Neural progenitor cell (in vitro differentiated cells): ENCODE data around the gene TMEM179. TPM values are rescaled to one million over a fixed set of nuclear protein-coding genes. Genes with fewer than 3 reads are reported as not detected.

Source experiments
- DNase-seq: peaks from one replicate; pipeline ENCODE4 v3.0.0-alpha.2; 2016; ENCODE audit warnings: low spot score
- H2AFZ ChIP-seq: fragments of 200-600 bp; sonication (generic); replicated peaks from 2 replicates; pipeline ENCODE4 v1.6.1; 2016; ENCODE audit warnings: antibody characterized with exemption
- H3F3A ChIP-seq: fragments of 200-600 bp; sonication (generic); 2 replicates; pipeline ENCODE4 v1.6.1; 2016; ENCODE audit warnings: antibody characterized with exemption, low read depth
- H3K27ac ChIP-seq: fragments of 200-600 bp; sonication (generic); 2 replicates; pipeline ENCODE4 v1.5.1; 2016; ENCODE audit warnings: mild to moderate bottlenecking
- H3K27me3 ChIP-seq: fragments of 200-600 bp; sonication (generic); 2 replicates; pipeline ENCODE4 v1.6.1; 2016; ENCODE audit warnings: mild to moderate bottlenecking, moderate library complexity
- H3K36me3 ChIP-seq: fragments of 200-600 bp; sonication (generic); 2 replicates; pipeline ENCODE4 v1.5.1; 2016
- H3K4me1 ChIP-seq: fragments of 200-600 bp; sonication (generic); 2 replicates; pipeline ENCODE4 v1.6.1; 2016; ENCODE audit warnings: mixed run types
- H3K4me2 ChIP-seq: fragments of 200-600 bp; sonication (generic); 2 replicates; pipeline ENCODE4 v1.6.1; 2016
- H3K4me3 ChIP-seq: fragments of 200-600 bp; sonication (generic); 2 replicates; pipeline ENCODE4 v1.5.1; 2016
- H3K79me2 ChIP-seq: fragments of 200-600 bp; sonication (generic); 2 replicates; pipeline ENCODE4 v1.6.1; 2016; ENCODE audit warnings: low read depth
- H3K9ac ChIP-seq: fragments of 200-600 bp; sonication (generic); 2 replicates; pipeline ENCODE4 v1.6.1; 2016
- H3K9me3 ChIP-seq: fragments of 200-600 bp; sonication (generic); 2 replicates; pipeline ENCODE4 v1.5.1; 2016; ENCODE audit warnings: low read depth
- H4K20me1 ChIP-seq: fragments of 200-600 bp; sonication (generic); 2 replicates; pipeline ENCODE4 v1.6.1; 2016; ENCODE audit warnings: low read depth
- H3K27ac Mint-ChIP-seq: 3 replicates; pipeline ENCODE4 v1.8.0; 2021; ENCODE audit warnings: mixed read lengths
- H3K27me3 Mint-ChIP-seq: 2 replicates; pipeline ENCODE4 v1.8.0; 2022; ENCODE audit warnings: low read depth, mild to moderate bottlenecking, inconsistent platforms, moderate library complexity, mixed read lengths; ENCODE audit not compliant: insufficient read depth
- H3K36me3 Mint-ChIP-seq: 3 replicates; pipeline ENCODE4 v1.8.0; 2021; ENCODE audit warnings: mixed read lengths
- H3K4me1 Mint-ChIP-seq: 3 replicates; pipeline ENCODE4 v1.8.0; 2021; ENCODE audit warnings: mixed read lengths
- H3K4me3 Mint-ChIP-seq: 3 replicates; pipeline ENCODE4 v1.8.0; 2021; ENCODE audit warnings: mild to moderate bottlenecking, moderate library complexity, mixed read lengths
- H3K9me3 Mint-ChIP-seq: 3 replicates; pipeline ENCODE4 v1.8.0; 2020; ENCODE audit warnings: mixed read lengths
- CTCF ChIP-seq: fragments of 200-600 bp; sonication (generic); IDR thresholded peaks from 2 replicates; pipeline ENCODE4 v1.5.1; 2017; ENCODE audit warnings: antibody characterized with exemption, mild to moderate bottlenecking
- EZH2 ChIP-seq: fragments of 200-600 bp; sonication (generic); IDR thresholded peaks from 2 replicates; pipeline ENCODE4 v1.6.1; 2017; ENCODE audit warnings: antibody characterized with exemption, mild to moderate bottlenecking, moderate library complexity
- EZH2phosphoT487 ChIP-seq: fragments of 200-600 bp; sonication (generic); IDR thresholded peaks from 2 replicates; pipeline ENCODE4 v1.6.1; 2017; ENCODE audit warnings: antibody characterized with exemption
- total RNA-seq: library from RNA; depleted of rRNA; stranded (reverse); fragments of >200 nt; gene quantifications from 2 replicates; pipeline ENCODE4 v1.2.3, GENCODE V29; 2015; ENCODE audit warnings: low replicate concordance

Gene TMEM179
- total RNA-seq, 1 donor from 2014 or later, result 0.77 TPM

DNA sequence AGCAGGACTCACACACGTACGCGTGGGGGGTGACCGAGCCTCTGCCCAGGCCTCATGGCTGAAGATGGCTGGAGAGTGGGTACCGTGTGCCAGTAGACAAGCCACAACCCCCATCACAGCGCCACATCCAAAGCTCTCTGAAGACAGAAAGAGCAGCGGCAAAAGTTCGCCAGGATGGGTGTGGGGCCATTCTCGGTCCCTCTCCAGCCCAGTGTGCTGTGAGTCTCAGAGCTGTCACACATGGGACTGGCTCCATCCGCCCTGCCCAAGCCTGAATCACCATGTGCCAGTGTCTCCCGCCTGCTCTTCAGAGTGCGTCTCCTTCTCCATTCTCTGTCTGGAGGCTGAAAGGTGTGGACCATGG is 5.7 kb downstream of the TMEM179 start:
- no peak overlapping the region for H3K4me3 Mint-ChIP-seq
- no peak for DNase-seq

GRCh38 chr14:104598039-104598909 is 6.3 kb downstream of the TMEM179 start:
- Mint-ChIP-seq H3K27ac (no peak overlapping the region), H3K4me3 (no peak overlapping the region), H3K9me3 (no peaks in the 10 kb centered on the region), H3K4me1 (peaks cover 20% of the 10 kb centered on the region), H3K27me3 (peaks cover 20% of the 10 kb centered on the region), H3K36me3 (no peaks in the 10 kb centered on the region)
- Histone ChIP-seq H3F3A (no peaks in the 10 kb centered on the region), H3K9ac (no peak overlapping the region), H3K4me1 (peaks cover 8% of the 10 kb centered on the region), H3K79me2 (no peaks in the 10 kb centered on the region), H3K27ac (no peak overlapping the region), H2AFZ (no peak overlapping the region), H4K20me1 (peaks cover 7% of the 10 kb centered on the region), H3K4me3 (no peak overlapping the region), H3K27me3 (no peaks in the 10 kb centered on the region), H3K4me2 (no peak overlapping the region), H3K36me3 (no peaks in the 10 kb centered on the region), H3K9me3 (no peaks in the 10 kb centered on the region)
- no peak for TF ChIP-seq EZH2
- no peak for DNase-seq

More for the DNA sequence above, 5.7 kb downstream of the TMEM179 start:
- peaks cover 10% of the 10 kb centered on the region for H4K20me1 ChIP-seq
- no peak overlapping the region for H3K4me2 ChIP-seq
- H3F3A ChIP-seq, result no peaks in the 10 kb centered on the region
- no peaks in the 10 kb centered on the region for H3K9me3 ChIP-seq
- H3K27ac ChIP-seq, result no peak overlapping the region
- Mint-ChIP-seq H3K27ac (no peak overlapping the region), H3K27me3 (peaks cover 20% of the 10 kb centered on the region), H3K4me1 (peaks cover 18% of the 10 kb centered on the region), H3K36me3 (no peaks in the 10 kb centered on the region), H3K9me3 (no peaks in the 10 kb centered on the region)
- no peaks in the 10 kb centered on the region for H3K36me3 ChIP-seq
- H3K4me3 ChIP-seq, result no peak overlapping the region
- no peak for TF ChIP-seq EZH2phosphoT487
- no peak for TF ChIP-seq CTCF
- TF ChIP-seq EZH2, result no peak
- H2AFZ ChIP-seq, result no peak overlapping the region
- H3K27me3 ChIP-seq, result peaks cover 4% of the 10 kb centered on the region
- no peak overlapping the region for H3K9ac ChIP-seq
- H3K79me2 ChIP-seq, result no peaks in the 10 kb centered on the region
- H3K4me1 ChIP-seq, result peaks cover 10% of the 10 kb centered on the region

GRCh38 chr14:104597576-104597975 is 7.0 kb downstream of the TMEM179 start:
- Mint-ChIP-seq H3K36me3 (no peaks in the 10 kb centered on the region), H3K4me1 (peaks cover 20% of the 10 kb centered on the region), H3K9me3 (no peaks in the 10 kb centered on the region), H3K27ac (no peak overlapping the region), H3K4me3 (no peak overlapping the region), H3K27me3 (peaks cover 20% of the 10 kb centered on the region)
- H3K27ac ChIP-seq, result no peak overlapping the region
- no peaks in the 10 kb centered on the region for H3K27me3 ChIP-seq
- H3K9me3 ChIP-seq, result no peaks in the 10 kb centered on the region
- H4K20me1 ChIP-seq, result peaks cover 7% of the 10 kb centered on the region
- no peaks in the 10 kb centered on the region for H3F3A ChIP-seq
- H3K4me2 ChIP-seq, result no peak overlapping the region
- no peak overlapping the region for H3K9ac ChIP-seq
- H3K4me3 ChIP-seq, result no peak overlapping the region
- H3K4me1 ChIP-seq, result peaks cover 8% of the 10 kb centered on the region
- H3K36me3 ChIP-seq, result no peaks in the 10 kb centered on the region
- DNase-seq, result no peak
- no peak overlapping the region for H2AFZ ChIP-seq
- TF ChIP-seq CTCF (no peak), EZH2phosphoT487 (no peak), EZH2 (no peak)
- H3K79me2 ChIP-seq, result no peaks in the 10 kb centered on the region

DNA sequence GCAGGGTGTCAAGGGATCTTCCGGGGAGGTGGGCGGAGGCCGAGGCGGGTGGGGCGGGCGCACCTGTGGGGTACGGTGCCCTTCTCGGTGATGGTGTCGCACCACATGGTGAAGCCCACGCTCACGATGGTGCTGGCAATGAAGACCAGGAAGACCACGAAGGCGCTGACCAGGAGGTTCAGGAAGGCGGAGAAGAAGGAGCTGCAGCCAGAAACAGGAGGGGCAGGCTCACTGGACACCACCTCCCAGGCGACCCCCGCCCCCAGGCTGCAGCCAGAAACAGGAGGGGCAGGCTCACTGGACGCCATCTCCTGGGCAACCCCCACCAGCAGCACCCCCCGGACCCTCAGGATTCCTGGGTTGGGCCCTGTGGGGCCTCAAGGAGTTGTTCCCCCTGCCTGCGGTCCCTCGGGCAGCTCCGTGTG is 7.6 kb downstream of the TMEM179 start:
- H3K27ac Mint-ChIP-seq, result peak overlapping the region; percentile 25
- no peaks in the 10 kb centered on the region for H3K27me3 ChIP-seq
- no peaks in the 10 kb centered on the region for H3F3A ChIP-seq
- H4K20me1 ChIP-seq, result peaks cover 7% of the 10 kb centered on the region
- H3K36me3 Mint-ChIP-seq, result no peaks in the 10 kb centered on the region
- no peak for DNase-seq
- H3K4me3 ChIP-seq, result no peak overlapping the region
- H3K4me2 ChIP-seq, result no peak overlapping the region
- peaks cover 25% of the 10 kb centered on the region for H3K4me1 Mint-ChIP-seq
- H3K9ac ChIP-seq, result no peak overlapping the region
- H3K4me1 ChIP-seq, result peaks cover 8% of the 10 kb centered on the region
- H2AFZ ChIP-seq, result no peak overlapping the region
- no peaks in the 10 kb centered on the region for H3K9me3 Mint-ChIP-seq
- H3K4me3 Mint-ChIP-seq, result no peak overlapping the region
- H3K79me2 ChIP-seq, result no peaks in the 10 kb centered on the region
- H3K27me3 Mint-ChIP-seq, result peaks cover 26% of the 10 kb centered on the region
- no peaks in the 10 kb centered on the region for H3K36me3 ChIP-seq
- H3K27ac ChIP-seq, result no peak overlapping the region
- TF ChIP-seq EZH2 (no peak), EZH2phosphoT487 (no peak), CTCF (no peak)
- no peaks in the 10 kb centered on the region for H3K9me3 ChIP-seq
